Fibroblast of the aortic adventitia (primary cell): ENCODE results near the gene TTF2. TPM values are rescaled to one million over a fixed set of nuclear protein-coding genes. Genes with fewer than 3 reads are reported as not detected.

Experiments
- DNase-seq: peaks from one replicate; pipeline ENCODE4 v3.0.0-alpha.2; 2010; ENCODE audit warnings: low read depth
- H3K4me3 ChIP-seq: 2 replicates; pipeline ENCODE4 v1.5.1; 2011; ENCODE audit warnings: low read depth, mild to moderate bottlenecking, control low read depth, low read length, moderate library complexity
- CTCF ChIP-seq: IDR thresholded peaks from 2 replicates; pipeline ENCODE4 v1.5.1; 2011; ENCODE audit warnings: mild to moderate bottlenecking, low read length, control low read depth, inconsistent platforms; ENCODE audit not compliant: insufficient read depth
- total RNA-seq: library from RNA; depleted of rRNA; stranded (reverse); fragments of >200 nt; gene quantifications from 2 replicates; pipeline ENCODE4 v1.2.3, GENCODE V29; 2012; ENCODE audit warnings: low replicate concordance

TTF2 gene
- total RNA-seq, result 9.4 and 11.0 TPM in 2 replicates

- peak; percentile 38 for TF ChIP-seq CTCF
- peak within 1 kb of the TSS; percentile 75 for H3K4me3 ChIP-seq
- DNase-seq, result peak; percentile 97
These were observed at the start of gene TTF2 for GRCh38 chr1:117059678-117060440. TTF2 (plus strand) TSS chr1:117060326; CDS start chr1:117060347, 21 bp downstream.

GRCh38 chr1:117011334-117011733 lies 48.8 kb upstream of the TTF2 start:
- no peak overlapping the region for H3K4me3 ChIP-seq
- DNase-seq, result no peak
- TF ChIP-seq CTCF, result no peak

- TF ChIP-seq CTCF, result no peak
- DNase-seq, result no peak
These were observed 46.7 kb upstream of the TTF2 start for GRCh38 chr1:117013309-117013858.

GRCh38 chr1:117014209-117014608 lies 45.9 kb upstream of the TTF2 start:
- H3K4me3 ChIP-seq, result no peak overlapping the region
- TF ChIP-seq CTCF, result no peak
- no peak for DNase-seq

More at GRCh38 chr1:117013309-117013858, 46.7 kb upstream of the TTF2 start:
- H3K4me3 ChIP-seq, result no peak overlapping the region

GRCh38 chr1:117015724-117016123 lies 44.4 kb upstream of the TTF2 start:
- H3K4me3 ChIP-seq, result no peak overlapping the region
- no peak for TF ChIP-seq CTCF

GRCh38 chr1:117017062-117017461 lies 43.1 kb upstream of the TTF2 start:
- no peak overlapping the region for H3K4me3 ChIP-seq
- no peak for TF ChIP-seq CTCF
- DNase-seq, result no peak

More at GRCh38 chr1:117015724-117016123, 44.4 kb upstream of the TTF2 start:
- no peak for DNase-seq
